SU-DHL-6 (cell line): ENCODE results near the gene AGAP4.
"Not testable (repeated sequence)": the region's sequence is repeated elsewhere in the genome, so short reads cannot be mapped to it uniquely, and the experiment has no call there.

Experiments used
- CTCF ChIP-seq: fragments of 200-600 bp; sonication (generic); IDR thresholded peaks from one replicate; pipeline ENCODE4 v1.5.1; 2017; ENCODE audit warnings: antibody characterized with exemption, mild to moderate bottlenecking, low read length, moderate library complexity; ENCODE audit not compliant: insufficient read depth, poor library complexity, severe bottlenecking
- EZH2phosphoT487 ChIP-seq: fragments of 200-600 bp; sonication (generic), shearing (Covaris generic); conservative IDR thresholded peaks from 2 replicates; pipeline ENCODE4 v1.6.1; 2018; ENCODE audit warnings: mild to moderate bottlenecking, antibody characterized with exemption, low read length, moderate library complexity, mixed read lengths

GRCh38 chr10:45812959-45813358 is 34.3 kb downstream of the AGAP4 start:
- not testable (repeated sequence) for TF ChIP-seq CTCF, EZH2phosphoT487
